Loucy (cell line): ENCODE results near the gene ELOVL1.

Experiments used
- H2AFZ ChIP-seq: fragments of 200-600 bp; sonication (generic); 2 replicates; pipeline ENCODE4 v1.6.0; 2016; ENCODE audit warnings: antibody characterized with exemption, mild to moderate bottlenecking, low read length, moderate library complexity
- H3F3A ChIP-seq: fragments of 200-600 bp; 2 replicates; pipeline ENCODE4 v1.6.0; 2016; ENCODE audit warnings: antibody characterized with exemption, low read depth, mild to moderate bottlenecking
- H3K27me3 ChIP-seq: fragments of 200-600 bp; sonication (generic); 2 replicates; pipeline ENCODE4 v1.6.1; 2014; ENCODE audit warnings: low read length, mild to moderate bottlenecking; ENCODE audit not compliant: insufficient read depth, poor library complexity, severe bottlenecking
- H3K36me3 ChIP-seq: fragments of 200-600 bp; sonication (generic); 2 replicates; pipeline ENCODE4 v1.6.1; 2016; ENCODE audit warnings: low read length; ENCODE audit not compliant: insufficient read depth
- H3K4me1 ChIP-seq: fragments of 200-600 bp; sonication (generic); 2 replicates; pipeline ENCODE4 v1.5.1; 2014; ENCODE audit warnings: low read length, mild to moderate bottlenecking; ENCODE audit not compliant: insufficient read depth, poor library complexity, severe bottlenecking
- H3K4me2 ChIP-seq: fragments of 200-600 bp; sonication (generic); 2 replicates; pipeline ENCODE4 v1.6.0; 2014; ENCODE audit warnings: antibody characterized with exemption, low read length, low read depth, mild to moderate bottlenecking; ENCODE audit not compliant: poor library complexity, severe bottlenecking
- H3K4me3 ChIP-seq: fragments of 200-600 bp; sonication (generic); 2 replicates; pipeline ENCODE4 v1.5.1; 2014; ENCODE audit warnings: low read length, mild to moderate bottlenecking, mixed read lengths; ENCODE audit not compliant: poor library complexity, severe bottlenecking
- H3K79me2 ChIP-seq: fragments of 200-600 bp; sonication (generic); 2 replicates; pipeline ENCODE4 v1.6.1; 2014; ENCODE audit warnings: low read length; ENCODE audit not compliant: insufficient read depth
- H3K9ac ChIP-seq: fragments of 200-600 bp; sonication (generic); 2 replicates; pipeline ENCODE4 v1.6.0; 2014; ENCODE audit warnings: mild to moderate bottlenecking, low read depth, low read length, moderate library complexity; ENCODE audit not compliant: poor library complexity, severe bottlenecking
- H3K9me2 ChIP-seq: fragments of 200-600 bp; sonication (generic); replicated peaks from 2 replicates; pipeline ENCODE4 v1.6.1; 2016; ENCODE audit warnings: low read depth, low read length, mixed read lengths
- H3K9me3 ChIP-seq: fragments of 200-600 bp; sonication (generic); 2 replicates; pipeline ENCODE4 v1.6.1; 2014; ENCODE audit warnings: mild to moderate bottlenecking, antibody characterized with exemption, low read length, low read depth; ENCODE audit not compliant: insufficient read depth
- H4K20me1 ChIP-seq: fragments of 200-600 bp; sonication (generic); 2 replicates; pipeline ENCODE4 v1.6.0; 2014; ENCODE audit warnings: antibody characterized with exemption, low read length, mild to moderate bottlenecking; ENCODE audit not compliant: insufficient read depth, poor library complexity, severe bottlenecking
- EZH2phosphoT487 ChIP-seq: fragments of 200-600 bp; IDR thresholded peaks from 2 replicates; pipeline ENCODE4 v1.6.1; 2018; ENCODE audit warnings: antibody characterized with exemption, mild to moderate bottlenecking, moderate library complexity, borderline replicate concordance
- TF ChIP-seq, protein P1 (sequence below): fragments of 200-600 bp; sonication (generic); conservative IDR thresholded peaks from 2 replicates; pipeline ENCODE4 v1.5.1; 2014; ENCODE audit warnings: mild to moderate bottlenecking, antibody characterized with exemption, low read length

Gene ELOVL1

DNA sequence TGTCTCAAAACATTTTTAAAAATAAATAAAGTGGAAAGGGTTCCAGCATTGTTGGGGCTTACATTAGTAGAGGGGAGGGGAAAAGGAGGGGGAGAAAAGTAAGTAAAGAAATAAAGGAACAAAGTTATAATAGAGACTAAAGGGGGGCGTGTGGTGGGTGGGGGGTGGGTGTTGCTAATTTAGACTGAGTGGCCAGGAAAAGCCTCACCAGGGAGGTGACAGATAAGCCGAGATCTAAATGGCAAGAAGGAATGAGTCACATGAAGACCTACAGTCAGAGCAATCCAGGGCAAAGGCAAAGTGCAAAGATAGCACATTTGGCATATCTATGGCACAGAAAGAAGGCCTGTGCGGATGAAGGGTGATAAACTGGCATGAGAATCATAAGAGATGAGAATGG lies 22.7 kb downstream of the ELOVL1 start:
- Histone ChIP-seq H3K4me1 (no peaks in the 10 kb centered on the region), H3K9ac (no peak overlapping the region), H2AFZ (no peak overlapping the region), H3F3A (no peaks in the 10 kb centered on the region), H3K4me2 (no peak overlapping the region), H3K9me2 (no peaks in the 10 kb centered on the region), H3K27me3 (no peaks in the 10 kb centered on the region), H3K79me2 (no peaks in the 10 kb centered on the region), H3K36me3 (no peaks in the 10 kb centered on the region), H4K20me1 (no peaks in the 10 kb centered on the region), H3K4me3 (no peak overlapping the region), H3K9me3 (no peaks in the 10 kb centered on the region)
- TF ChIP-seq, protein P1, sequence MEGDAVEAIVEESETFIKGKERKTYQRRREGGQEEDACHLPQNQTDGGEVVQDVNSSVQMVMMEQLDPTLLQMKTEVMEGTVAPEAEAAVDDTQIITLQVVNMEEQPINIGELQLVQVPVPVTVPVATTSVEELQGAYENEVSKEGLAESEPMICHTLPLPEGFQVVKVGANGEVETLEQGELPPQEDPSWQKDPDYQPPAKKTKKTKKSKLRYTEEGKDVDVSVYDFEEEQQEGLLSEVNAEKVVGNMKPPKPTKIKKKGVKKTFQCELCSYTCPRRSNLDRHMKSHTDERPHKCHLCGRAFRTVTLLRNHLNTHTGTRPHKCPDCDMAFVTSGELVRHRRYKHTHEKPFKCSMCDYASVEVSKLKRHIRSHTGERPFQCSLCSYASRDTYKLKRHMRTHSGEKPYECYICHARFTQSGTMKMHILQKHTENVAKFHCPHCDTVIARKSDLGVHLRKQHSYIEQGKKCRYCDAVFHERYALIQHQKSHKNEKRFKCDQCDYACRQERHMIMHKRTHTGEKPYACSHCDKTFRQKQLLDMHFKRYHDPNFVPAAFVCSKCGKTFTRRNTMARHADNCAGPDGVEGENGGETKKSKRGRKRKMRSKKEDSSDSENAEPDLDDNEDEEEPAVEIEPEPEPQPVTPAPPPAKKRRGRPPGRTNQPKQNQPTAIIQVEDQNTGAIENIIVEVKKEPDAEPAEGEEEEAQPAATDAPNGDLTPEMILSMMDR: no peak
- TF ChIP-seq EZH2phosphoT487: no peak

DNA sequence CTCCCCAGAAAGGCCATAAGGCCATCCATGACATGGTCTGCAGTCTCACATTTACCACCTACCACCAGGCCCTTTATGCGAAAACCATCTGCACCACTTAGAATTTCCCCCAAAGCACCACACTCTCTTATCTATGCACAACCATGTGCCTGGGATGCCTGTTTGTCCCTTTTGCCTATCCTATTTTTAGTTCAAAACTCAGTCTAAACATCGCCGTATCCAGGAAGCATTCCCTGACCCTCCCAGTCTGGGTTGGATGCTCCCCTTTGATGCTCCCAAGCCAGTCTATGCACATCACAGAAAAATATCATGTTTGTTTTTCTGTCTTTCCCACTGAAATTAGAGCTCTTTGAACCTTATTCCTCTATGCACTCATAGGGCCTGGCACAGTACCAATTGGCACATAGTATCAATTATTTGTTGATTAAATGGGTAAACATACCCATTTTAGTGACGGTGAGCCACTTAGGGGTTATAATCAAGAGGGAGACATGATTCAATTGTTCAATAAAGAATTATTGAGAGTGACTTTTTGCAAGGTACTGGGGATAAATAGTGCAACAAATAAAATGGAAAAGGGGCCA lies 23.5 kb downstream of the ELOVL1 start:
- H3K9ac ChIP-seq: no peak overlapping the region
- no peak overlapping the region for H3K4me2 ChIP-seq
- H3K36me3 ChIP-seq: no peaks in the 10 kb centered on the region
- H3K4me1 ChIP-seq: no peaks in the 10 kb centered on the region
- TF ChIP-seq, protein P1: no peak
- TF ChIP-seq EZH2phosphoT487: no peak
- no peak overlapping the region for H3K4me3 ChIP-seq
- H3K79me2 ChIP-seq: no peaks in the 10 kb centered on the region
- H4K20me1 ChIP-seq: no peaks in the 10 kb centered on the region
- H3K9me2 ChIP-seq: no peaks in the 10 kb centered on the region
- no peaks in the 10 kb centered on the region for H3F3A ChIP-seq
- H2AFZ ChIP-seq: no peak overlapping the region
- H3K27me3 ChIP-seq: no peaks in the 10 kb centered on the region
- H3K9me3 ChIP-seq: no peaks in the 10 kb centered on the region

DNA sequence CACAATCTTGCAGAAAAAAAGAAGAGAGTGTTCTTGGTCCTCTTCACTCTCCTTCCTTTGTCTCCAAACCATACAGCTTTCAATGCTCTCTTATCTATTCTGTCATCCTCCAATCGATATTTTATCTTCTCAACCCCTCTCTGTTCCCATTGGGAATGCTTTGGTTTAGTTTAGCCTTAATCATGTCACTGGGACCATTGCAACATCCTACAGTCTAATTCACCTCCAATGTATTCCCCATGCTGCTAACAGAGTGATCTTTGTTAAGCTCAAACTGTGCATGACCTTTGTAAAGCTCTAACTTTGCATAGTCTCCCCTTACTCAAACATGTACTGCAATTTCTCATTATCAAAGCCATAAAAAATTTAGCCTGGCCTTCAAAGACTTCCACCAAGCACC lies 27.3 kb downstream of the ELOVL1 start:
- no peak overlapping the region for H3K4me2 ChIP-seq
- TF ChIP-seq, protein P1: no peak
- no peak for TF ChIP-seq EZH2phosphoT487
- no peaks in the 10 kb centered on the region for H3K9me3 ChIP-seq
- H3K36me3 ChIP-seq: no peaks in the 10 kb centered on the region
- H3K27me3 ChIP-seq: no peaks in the 10 kb centered on the region
- H3K4me3 ChIP-seq: no peak overlapping the region
- H2AFZ ChIP-seq: no peak overlapping the region
- no peaks in the 10 kb centered on the region for H3K9me2 ChIP-seq
- no peaks in the 10 kb centered on the region for H3K79me2 ChIP-seq
- H4K20me1 ChIP-seq: no peaks in the 10 kb centered on the region
- no peak overlapping the region for H3K9ac ChIP-seq
- no peaks in the 10 kb centered on the region for H3F3A ChIP-seq
- H3K4me1 ChIP-seq: peaks cover 16% of the 10 kb centered on the region
